GM19239 (cell line): ENCODE results near the gene OVCH2.
"Not testable (repeated sequence)": the region's sequence is repeated elsewhere in the genome, so short reads cannot be mapped to it uniquely, and the experiment has no call there.

Experiments
- DNase-seq: peaks from one replicate; pipeline ENCODE4 v3.0.0; 2011; ENCODE audit warnings: low spot score; ENCODE audit not compliant: insufficient read length
- FAIRE-seq: peaks from 2 replicates; lab custom pipeline; 2011; peaks lifted over from hg19 to GRCh38; lab: Jason Lieb, UNC

The OVCH2 gene, protein sequence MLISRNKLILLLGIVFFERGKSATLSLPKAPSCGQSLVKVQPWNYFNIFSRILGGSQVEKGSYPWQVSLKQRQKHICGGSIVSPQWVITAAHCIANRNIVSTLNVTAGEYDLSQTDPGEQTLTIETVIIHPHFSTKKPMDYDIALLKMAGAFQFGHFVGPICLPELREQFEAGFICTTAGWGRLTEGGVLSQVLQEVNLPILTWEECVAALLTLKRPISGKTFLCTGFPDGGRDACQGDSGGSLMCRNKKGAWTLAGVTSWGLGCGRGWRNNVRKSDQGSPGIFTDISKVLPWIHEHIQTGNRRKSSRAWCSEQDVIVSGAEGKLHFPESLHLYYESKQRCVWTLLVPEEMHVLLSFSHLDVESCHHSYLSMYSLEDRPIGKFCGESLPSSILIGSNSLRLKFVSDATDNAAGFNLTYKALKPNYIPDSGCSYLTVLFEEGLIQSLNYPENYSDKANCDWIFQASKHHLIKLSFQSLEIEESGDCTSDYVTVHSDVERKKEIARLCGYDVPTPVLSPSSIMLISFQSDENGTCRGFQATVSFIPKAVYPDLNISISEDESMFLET

DNA sequence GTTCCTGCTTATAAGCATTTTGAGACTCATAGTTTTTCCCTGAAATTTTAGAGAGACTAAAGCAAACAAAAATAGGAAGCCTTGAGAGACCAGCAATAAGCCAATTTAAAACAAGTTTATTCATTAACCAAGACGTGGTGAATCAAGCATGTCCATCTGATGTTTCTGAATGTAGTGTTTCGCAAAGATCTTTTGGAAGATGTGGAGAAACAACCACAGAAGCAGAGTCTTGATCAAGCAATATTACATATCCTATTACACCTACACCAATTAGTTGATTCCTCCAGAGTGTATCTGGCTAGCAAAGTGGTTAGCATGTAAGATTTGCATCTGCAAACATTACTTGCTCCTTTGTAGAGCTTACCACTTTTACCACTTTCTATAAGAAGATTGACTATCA, at the start of gene OVCH2:
Gene OVCH2 (minus strand): TSS at position 101 of the 400 bp plus-strand sequence. CDS start 83 bp downstream, at position 18.
- FAIRE-seq (no peak), DNase-seq (no peak)

DNA sequence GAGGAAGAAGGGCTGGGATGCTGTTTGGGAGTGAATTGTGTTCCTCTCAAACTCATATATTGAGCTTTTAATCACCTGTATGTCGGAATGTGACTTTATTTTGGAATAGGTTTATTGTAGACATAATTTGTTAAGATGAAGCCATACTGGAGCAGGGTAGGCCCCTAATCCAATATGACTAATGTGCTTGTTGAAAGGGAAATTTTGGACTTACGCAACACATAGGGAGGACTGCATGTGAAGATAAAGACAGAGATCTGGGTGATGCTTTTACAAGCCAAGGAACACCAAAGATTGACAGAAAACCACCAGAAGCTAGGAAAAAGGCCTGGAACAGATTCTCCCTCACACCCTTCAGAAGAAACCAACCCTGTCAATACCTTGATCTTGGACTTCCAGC, 43.2 kb upstream of the OVCH2 start:
- FAIRE-seq = no peak
- DNase-seq = no peak

DNA sequence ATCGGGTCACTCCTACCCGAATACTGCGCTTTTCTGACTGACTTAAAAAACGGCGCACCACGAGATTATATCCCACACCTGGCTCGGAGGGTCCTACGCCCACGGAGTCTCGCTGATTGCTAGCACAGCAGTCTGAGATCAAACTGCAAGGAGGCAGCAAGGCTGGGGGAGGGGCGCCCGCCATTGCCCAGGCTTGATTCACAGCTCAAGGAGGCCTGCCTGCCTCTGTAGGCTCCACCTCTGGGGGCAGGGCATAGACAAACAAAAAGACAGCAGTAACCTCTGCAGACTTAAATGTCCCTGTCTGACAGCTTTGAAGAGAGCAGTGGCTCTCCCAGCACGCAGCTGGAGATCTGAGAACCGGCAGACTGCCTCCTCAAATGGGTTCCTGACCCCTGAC, 28.5 kb upstream of the OVCH2 start:
- not testable (repeated sequence) for DNase-seq, FAIRE-seq

DNA sequence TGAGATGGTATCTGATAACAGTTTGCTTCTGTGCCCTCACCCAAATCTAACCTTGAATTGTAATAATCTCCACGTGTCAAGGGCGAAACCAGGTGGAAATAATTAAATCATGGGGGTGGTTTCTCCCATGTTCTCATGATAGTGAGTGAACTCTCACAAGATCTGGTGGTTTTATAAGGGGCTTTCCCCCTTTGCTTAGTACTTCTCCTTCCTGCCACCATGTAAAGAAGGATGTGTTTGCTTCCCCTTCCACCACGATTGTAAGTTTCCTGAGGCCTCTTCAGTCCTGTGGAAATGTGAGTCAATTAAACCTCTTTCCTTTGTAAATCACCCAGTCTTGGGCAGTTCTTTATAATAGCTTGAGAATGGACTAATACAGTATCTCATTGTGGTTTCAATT, 8.5 kb upstream of the OVCH2 start:
- DNase-seq = no peak
- no peak for FAIRE-seq

DNA sequence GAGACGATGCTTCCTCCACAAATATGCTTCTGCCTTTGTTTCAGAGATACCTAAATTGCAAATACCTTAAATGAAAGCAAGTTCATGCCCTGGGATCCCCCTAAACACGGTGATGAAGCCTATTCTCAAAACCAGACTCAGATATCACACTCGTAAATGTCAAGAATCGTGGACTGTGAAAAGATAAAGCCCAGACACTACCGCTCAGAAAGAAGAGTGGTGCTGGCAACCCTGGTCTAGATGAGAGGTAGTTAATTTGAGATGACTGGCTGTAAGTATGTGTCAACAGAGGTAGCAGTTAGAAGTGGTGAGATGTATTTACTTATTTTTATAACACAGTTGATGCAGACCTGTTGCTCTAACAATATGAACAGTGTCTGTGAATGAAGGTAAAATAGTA, 2.5 kb downstream of the OVCH2 start:
- FAIRE-seq (no peak), DNase-seq (no peak)

DNA sequence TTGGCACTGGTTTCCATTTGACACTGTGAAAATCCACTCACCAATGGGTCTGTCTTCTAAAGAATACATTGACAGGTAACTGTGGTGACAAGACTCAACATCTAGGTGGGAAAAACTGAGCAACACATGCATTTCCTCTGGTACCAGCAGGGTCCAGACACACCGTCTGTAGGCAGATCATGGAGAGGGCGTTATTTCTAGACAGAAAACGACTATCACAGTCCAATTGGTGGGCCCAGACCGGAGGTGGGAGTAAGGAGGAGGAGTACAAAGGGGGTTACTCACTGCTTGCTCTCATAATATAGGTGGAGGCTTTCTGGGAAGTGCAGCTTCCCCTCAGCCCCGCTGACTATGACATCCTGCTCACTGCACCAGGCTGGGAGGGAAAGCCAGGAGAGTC, 9.9 kb downstream of the OVCH2 start:
- no peak for DNase-seq
- FAIRE-seq = no peak

DNA sequence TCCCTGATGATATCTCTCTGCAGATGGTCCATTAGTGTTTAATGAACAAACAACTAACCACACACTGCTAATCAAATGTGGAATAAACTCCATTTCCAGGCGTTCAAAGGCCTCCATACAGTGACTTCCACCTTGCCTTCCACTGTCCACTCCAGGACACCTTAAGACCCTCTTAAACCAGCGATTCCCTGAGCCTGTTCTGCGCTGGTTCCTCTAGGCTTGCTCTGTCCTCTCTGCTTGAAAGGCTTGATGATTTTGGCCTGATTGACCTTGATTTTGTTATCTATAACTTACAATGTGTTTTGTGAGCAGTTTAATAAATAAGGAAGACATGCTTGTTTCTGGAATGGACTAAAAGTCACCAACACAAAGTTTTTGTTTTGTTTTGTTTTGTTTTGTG, 12.0 kb downstream of the OVCH2 start:
- FAIRE-seq (no peak), DNase-seq (no peak)

DNA sequence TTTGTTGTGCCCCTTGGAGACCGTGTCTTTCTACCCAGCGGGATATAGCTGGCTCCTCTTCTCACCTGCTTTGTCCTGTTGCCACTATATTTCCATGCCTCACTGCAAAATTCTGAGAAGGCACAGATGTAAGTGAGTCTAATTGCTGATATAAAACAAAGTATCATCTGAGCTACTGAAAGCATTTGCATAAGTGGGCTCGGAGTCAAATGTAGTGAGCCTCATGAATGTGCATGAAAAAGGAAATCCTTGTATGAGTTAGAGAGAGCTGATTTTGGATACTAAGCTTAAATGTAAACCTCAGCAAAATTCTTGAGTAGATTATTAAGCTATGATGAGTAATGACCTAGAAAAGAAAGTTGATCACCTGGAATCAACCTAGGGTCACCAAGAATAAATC, 13.9 kb downstream of the OVCH2 start:
- DNase-seq (no peak), FAIRE-seq (no peak)

DNA sequence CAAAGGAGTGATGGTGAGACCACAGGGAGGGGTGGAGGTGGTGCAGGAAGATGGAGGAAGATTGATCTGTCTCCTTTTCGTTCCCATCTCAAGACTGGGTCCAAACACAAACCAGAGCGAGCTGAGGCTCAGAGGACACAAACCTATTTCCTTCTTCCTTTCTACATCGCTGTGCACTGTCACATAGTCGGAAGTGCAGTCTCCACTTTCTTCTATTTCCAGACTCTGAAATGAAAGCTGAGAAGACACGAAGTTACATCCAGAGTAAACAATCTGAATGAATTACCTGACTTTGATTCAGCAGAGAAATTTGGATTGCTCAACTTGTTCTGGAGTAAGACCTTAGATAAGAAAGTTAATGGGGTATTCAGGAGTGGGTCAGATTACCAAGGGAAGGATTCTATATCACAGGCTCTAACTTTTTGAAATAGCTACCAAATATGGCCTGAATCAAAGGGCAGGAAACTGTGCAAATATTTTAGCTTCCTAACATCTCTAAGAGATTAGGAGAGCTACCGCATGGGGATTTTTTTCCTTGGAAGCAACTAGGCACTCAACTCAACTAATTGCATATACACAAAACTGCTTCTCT, 14.4 kb downstream of the OVCH2 start:
- DNase-seq (no peak), FAIRE-seq (no peak)

DNA sequence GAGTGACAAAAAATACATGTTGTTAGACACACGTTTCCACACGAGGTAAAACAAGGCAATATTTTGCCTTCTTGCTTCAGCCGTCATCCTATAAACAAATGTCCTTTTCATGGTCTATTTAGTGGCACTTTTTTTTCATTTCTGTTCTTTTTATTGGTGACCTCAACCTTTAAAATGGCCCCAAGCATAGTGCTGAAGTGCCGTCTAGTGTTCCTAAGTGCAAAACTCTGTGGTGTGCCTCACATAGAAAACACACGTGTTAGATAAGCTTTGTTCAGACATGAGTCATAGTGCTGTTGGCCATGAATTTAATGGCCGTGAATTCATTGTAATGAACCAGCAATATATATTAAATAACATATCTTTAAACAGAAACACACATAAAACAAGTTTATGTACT, 15.6 kb downstream of the OVCH2 start:
- FAIRE-seq (no peak), DNase-seq (no peak)

DNA sequence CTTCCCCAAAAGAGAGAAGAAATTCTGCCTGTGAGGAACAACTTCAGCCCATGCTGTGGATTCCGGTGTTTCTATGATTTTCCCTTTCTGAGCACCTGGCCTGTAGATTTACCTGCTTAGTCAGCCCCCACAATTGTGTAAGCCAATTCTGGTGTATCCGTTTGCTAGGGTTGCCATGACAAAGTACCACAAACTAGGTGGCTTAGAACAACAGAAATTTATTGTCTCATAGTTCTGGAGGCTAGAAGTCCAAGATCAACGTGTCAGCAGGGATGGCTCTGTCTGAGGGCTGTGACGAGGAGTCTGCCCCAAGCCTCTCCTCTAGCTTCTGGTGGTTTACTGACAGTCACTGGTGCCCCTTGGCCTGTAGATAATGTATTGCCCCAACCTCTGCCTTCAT, 17.0 kb downstream of the OVCH2 start:
- DNase-seq = no peak
- FAIRE-seq = no peak

DNA sequence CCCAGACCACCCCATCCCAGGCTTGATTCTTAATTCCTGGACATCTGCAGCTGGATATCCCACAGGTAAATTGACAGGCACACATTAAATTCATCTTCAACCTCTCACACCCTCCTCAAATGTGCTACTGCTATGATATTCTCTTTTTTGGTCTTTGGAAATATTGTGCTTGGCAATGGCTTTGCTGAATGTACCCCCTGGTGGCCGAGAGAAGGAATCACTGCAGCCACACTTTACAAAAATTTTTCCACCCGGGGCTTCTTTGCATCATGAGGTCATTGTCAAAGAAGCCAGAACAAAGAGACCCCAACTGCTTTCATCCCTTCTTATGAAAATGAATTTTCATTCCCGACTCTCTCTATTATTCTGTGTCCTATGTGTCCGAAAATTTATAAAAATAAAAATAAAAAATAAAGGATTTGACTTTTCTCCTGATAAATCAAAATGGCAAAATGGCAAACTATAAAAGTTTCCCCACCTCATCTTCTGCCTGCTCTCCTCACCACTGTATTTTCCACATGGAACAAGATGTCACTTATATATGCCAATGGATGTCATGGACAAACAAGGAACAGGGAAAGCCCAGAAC, 17.9 kb downstream of the OVCH2 start:
- no peak for DNase-seq
- FAIRE-seq = peak; percentile 58

DNA sequence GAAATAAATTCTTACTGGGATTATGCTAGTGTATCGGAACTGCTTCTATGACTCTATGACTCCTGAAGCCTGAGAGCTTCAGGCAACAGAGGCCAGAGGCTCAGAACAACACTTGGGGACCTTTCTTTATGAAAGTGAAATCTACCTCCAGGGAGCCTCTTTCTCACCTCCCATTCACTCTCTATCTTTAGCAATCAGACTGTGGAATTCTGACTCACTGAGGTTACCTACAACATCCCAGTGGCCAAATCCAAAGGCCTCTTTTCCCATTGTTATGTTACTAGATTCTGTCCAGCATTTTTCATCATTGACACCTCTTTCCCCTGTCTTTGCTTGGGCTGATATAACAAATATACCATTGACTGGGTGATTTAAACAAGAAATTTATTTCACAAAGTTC, 18.9 kb downstream of the OVCH2 start:
- FAIRE-seq (no peak), DNase-seq (no peak)

DNA sequence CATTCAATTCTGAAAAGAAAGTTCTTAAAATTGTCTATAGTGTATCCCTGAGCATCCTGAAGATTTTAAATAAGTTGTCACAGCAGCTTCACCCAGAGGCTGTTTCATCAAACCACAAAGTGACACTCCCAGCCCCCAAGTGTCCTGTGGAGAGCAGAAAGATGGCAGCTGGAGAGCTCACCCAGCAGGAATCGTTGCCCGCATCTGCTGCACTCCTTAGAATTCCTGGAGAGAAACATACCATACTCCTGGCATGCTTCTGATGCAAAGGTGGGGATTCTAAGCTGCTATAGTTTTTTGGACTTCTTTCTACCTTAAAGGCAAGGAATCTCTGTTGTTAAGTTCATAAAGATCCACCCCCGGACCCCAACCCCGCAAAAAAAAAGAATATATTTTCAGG, 19.5 kb downstream of the OVCH2 start:
- no peak for DNase-seq
- no peak for FAIRE-seq

DNA sequence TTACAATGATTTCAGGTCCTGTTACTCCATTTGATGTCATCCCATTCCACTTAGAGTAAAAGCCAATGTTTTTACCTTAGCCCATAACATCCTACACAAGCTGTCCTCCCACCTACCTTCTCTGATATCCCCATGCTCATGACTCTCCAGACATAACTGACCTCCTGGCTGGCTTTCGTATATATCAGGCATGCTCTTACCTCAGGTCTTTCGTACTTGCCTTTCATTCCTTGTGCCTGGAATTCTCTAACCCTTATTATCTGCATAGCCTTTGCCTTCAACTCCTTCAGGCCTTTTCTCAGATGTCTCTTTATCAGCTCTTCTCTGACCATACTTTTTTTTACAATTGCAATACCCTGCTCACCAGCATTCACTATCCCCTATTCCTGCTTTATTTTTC, 22.7 kb downstream of the OVCH2 start:
- FAIRE-seq (no peak), DNase-seq (no peak)

DNA sequence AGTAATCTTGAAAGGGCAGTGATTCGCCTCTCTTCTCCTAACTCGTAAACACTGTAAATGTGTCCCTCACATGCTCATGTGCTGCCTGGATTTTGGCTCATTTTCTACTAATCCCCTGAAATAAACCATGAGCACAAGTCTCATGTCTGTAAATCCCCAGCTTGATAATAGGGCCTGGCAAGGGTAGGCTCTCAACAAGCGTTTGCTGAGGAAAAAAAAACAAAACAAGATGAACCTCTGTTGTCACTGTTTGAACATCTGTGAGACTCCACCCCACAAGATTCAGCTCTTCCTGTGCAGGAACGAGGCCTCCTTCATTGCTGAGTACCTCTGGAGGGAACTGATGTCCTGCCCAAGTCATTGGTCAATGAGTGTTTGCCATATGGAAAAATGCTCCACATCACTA, 28.5 kb downstream of the OVCH2 start:
- DNase-seq (no peak), FAIRE-seq (no peak)

DNA sequence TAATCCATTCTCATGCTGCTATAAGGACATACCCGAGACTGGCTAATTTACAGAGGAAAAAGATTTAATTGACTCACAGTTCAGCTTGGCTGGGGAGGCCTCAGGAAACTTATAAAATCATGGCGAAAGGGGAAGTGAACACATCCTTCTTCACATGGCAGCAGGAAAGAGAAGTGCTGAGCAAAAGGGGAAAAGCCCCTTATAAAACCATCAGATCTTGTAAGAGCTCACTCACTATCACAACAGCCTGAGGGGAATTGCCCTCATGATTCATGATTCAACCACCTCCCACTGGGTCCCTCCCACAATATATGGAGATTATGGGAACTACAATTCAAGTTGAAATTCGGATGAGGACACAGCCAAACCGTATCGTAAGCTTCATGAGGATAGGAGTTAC, 29.2 kb downstream of the OVCH2 start:
- FAIRE-seq = no peak
- DNase-seq = no peak

DNA sequence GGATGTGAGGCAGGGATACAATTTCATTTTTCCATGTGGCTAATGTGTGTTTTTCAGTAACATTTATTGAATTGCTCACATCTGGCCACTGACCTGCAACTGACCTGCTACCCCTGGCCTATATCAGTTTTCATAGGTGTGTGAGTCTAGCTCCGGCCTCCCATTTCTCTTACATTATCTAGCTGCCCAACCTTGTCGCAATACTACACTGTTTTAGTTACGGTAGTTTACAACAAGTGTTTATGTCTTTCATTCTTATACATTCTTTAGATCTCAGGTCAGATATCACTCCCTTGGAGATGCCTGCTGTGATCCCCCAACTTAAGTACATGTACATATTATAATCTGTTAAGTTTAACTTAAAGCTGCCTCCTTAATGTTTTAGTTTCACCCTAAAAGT, 30.6 kb downstream of the OVCH2 start:
- no peak for DNase-seq
- FAIRE-seq = no peak

DNA sequence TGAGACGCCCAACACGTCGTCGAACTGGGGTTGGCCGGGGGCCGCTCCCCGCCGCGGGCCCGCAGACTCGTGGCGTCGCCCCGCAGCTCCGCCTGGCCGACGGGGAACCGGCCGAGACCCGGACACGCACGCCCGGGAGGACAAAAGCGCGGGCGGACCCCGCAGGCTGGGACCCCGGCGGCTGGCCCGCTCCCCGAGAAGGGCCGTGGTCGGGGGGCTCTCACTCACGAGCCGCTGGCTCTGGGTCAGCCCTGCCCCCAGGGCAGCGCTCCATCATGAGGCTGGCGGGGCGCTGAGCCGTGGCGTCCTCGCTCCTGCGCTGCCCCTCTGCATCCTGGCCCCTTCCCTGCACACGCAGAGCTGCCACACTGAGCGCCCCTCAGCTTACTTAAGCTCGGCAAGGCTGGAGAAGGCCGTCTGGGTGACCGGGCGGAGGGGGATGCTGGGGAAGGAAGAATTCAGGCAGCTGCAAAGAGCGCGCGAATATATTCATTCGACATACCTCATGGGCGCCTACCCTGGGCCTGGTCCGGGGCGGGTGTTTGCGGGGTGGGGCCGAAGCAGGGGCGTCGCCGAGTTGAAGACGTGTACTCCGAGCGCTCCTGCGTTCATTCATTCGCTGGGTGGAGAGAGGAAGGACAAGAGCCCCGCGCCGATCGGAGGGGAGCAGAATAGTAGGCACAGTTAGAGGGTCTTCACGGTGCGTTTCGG, 32.4 kb downstream of the OVCH2 start:
- DNase-seq (no peak), FAIRE-seq (no peak)

DNA sequence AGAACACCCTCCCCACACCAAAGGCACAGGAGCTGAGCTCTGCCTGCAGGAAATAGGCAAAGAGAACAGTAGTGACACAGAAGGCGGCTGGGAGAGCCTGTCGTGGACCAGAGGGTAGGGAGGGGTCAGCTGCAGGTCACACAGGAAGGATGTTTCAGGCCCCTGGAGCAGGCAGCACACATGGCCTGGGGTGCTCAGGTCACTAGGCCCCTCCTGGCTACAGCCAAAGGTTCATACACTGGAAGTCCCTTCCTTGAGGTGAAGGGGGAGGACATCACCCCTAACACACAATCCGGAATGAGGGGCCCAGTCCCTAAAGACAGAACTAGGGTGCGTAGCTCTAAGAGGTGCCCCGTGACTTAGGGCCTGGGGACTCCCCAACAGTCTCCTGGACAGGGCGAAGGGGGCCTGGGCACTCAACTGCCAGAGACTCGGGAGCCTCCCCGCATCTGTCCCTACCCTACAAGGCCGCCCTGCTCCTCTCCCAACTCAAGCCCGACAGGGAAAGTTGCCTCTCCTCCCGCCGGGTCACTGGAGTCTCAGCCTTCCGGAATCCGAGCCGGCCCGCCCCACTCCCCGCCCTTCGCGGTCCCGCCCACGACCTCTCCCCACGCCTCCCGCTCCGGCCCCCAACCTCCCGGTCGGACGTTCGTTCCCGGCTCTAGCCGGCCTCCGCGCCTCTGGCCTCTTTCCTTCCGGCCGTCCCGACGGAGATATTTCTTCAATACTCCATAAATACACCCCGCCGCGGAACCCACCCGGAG, 33.1 kb downstream of the OVCH2 start, which contains the start of gene CYB5R2:
Gene CYB5R2 (minus strand): TSS at position 541 of the 764 bp plus-strand sequence. CDS start 675 bp downstream, outside the sequence.
- FAIRE-seq (peak; percentile 39), DNase-seq (no peak)
